Measurements from ENCODE around the gene MAST4.

The MAST4 gene

DNA sequence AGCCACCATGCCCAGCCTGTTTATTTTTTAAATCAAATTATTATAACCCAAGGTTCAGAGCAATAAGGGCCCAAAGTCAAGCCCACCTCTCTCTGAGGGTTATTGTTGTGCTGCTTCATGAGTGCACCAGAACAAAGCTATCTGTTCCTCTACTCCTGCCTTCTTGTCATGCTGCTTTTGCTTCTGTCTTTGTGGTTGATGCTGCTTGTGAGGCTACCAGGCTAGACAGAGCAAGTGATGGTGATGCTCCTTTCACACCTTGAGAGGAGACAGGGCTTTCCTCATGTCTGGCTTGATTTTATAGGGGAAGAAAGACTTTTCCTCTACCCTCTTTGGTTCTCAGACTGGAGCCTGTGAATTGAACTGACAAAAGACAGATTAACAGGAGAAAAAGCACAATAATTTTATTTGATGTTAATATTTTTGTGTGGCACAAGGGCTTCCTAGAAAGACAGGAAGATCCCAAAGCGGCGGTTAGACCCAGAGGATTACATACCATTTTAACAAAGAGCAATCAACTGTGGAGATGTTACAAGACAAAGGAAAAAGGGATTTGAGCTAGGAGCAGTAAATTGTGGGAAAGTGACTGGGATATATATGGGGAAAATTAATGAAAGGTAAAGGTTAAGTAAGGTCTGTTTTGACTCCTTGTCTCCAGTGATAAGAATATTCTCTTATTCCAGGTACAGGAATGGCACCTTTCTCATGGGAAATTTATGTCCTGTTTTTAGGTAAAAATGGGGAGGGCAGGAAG, 604.8 kb downstream of the MAST4 start:
- DNase-seq, result no peak

DNA sequence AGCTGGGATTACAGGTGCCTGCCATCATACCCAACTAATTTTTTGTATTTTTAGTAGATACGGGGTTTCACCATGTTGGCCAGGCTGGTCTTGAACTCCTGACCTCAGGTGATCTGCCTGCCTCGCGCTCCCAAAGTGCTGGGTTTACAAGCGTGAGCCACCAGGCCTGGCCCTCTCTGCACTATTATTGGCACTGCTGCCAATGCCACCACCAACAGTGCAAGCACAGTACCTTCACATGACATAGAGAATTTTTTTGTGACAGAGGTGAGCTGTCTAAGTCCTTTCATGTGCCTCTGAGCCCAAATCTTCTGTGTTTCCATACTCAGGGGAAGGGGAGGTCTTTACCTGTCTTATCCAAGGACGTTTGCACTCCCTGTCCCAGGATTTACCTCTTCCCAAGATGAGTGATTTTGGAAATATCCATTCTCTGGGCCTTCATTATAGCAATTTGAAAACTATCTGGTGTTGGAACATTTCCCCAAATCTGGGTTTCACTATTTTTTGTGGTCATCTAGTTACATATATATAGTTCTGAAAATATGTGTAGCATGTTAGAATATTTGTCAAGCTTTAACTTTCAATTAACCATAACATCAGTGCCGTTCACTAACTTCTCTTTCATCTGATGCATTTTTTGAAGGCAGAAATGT, 605.8 kb downstream of the MAST4 start:
- DNase-seq, result no peak

DNA sequence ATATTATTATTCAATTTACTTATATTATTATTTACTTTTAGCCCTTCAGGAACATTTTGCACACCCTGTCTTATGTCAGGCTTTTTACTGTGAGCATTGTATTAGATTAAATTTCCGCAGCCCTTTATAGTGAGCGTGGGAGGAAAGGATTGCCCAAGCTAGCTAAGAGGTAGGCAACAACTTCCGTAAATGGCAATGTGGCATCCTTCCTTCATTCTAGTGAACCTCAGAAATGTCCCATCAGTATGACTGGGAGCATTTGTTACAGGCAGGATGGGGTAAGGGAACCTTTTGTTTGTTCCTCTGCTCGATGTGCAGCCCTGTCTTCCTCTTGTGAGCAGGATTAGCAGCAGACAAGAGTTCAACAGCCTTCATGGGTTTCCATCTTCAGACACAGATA, 606.6 kb downstream of the MAST4 start:
- no peak for DNase-seq

- no peak for DNase-seq
Measured at GRCh38 chr5:67203701-67204074, 607.5 kb downstream of the MAST4 start.

GRCh38 chr5:67204821-67205220, 608.6 kb downstream of the MAST4 start:
- DNase-seq, result no peak

DNA sequence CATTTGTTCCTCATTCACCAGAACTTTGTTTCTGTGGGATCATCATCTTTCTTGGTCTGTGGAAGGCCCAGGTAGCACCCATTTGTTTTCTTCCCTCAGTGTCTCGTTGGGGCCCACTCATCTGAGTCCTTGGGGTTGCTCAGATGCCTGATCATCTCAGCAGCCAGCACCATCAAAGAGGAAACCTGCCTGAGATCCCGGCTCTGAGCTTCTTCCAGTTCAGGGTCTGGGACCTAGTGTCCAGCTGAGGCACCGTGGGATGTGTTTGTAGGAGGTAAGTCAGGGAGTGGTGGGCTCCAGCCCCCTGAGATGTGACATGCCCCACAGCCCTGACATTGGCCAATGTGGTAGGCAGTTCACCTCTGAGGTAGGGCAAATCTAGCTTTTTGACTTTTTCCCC, 609.8 kb downstream of the MAST4 start:
- no peak for DNase-seq

DNA sequence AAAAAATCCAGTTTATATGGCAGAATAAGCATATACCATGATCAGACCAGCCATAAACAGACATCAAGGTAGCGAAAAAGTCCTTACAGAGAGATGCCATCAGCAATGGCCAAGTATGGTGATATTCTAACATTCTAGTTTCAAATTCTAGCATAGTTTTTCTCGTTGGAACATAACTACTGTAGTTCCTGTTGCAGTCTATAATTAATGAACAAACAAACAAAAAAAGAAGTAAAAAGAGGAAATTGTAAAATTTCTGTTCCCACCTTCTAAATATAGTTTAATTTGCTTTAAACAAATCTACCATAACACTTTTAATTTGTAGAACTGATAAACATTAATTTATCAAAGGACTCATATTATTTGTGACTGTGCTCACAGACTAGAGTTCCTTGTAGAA, 610.3 kb downstream of the MAST4 start:
- no peak for DNase-seq

DNA sequence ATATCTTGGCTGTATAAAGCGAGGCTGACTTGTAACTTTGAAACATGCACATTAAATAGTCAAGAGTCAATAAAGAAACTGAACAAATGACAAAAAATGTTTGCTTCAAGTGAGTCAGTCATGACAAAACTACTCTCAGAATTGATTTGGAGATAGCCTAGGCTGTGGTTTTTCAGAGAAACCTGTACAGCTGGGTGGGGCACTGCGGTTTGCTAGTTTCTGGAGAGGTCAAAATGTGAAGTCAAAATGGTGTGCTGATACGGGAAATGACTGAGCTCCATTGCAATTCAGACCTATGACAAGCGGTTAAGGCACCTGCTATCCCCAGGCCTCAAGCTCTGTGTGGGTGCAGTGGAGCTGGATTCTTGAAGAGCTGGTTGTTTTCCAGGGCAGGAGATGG, 610.7 kb downstream of the MAST4 start:
- no peak for DNase-seq

GRCh38 chr5:67208403-67208802, 612.2 kb downstream of the MAST4 start:
- no peak for DNase-seq

- DNase-seq, result peak; percentile 78
Measured at GRCh38 chr5:67209141-67209771, 613.1 kb downstream of the MAST4 start.

- no peak for DNase-seq
Measured at GRCh38 chr5:67211926-67212325, 615.7 kb downstream of the MAST4 start.

DNA sequence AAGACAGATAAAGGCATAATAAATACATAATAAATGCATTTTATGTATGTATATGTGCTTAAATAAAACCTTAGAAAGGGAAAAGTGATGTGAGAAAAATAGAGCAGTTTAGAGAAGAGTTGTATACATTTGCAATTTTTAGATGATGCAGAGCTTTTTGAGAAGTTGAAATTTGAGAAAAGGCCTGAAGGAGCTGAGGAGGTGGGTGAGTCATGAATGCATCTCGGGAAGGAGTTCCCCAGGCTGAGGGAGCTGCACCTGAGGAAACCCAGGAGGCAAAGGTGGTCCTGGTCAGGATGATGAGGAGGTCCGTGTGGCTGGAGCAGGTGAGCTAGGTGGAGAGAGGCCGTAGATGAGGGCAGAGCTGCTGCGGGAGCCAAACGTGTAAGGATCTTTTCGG, 617.8 kb downstream of the MAST4 start:
- DNase-seq, result no peak

- no peak for DNase-seq
Measured at GRCh38 chr5:67214707-67215447, 618.7 kb downstream of the MAST4 start.

DNA sequence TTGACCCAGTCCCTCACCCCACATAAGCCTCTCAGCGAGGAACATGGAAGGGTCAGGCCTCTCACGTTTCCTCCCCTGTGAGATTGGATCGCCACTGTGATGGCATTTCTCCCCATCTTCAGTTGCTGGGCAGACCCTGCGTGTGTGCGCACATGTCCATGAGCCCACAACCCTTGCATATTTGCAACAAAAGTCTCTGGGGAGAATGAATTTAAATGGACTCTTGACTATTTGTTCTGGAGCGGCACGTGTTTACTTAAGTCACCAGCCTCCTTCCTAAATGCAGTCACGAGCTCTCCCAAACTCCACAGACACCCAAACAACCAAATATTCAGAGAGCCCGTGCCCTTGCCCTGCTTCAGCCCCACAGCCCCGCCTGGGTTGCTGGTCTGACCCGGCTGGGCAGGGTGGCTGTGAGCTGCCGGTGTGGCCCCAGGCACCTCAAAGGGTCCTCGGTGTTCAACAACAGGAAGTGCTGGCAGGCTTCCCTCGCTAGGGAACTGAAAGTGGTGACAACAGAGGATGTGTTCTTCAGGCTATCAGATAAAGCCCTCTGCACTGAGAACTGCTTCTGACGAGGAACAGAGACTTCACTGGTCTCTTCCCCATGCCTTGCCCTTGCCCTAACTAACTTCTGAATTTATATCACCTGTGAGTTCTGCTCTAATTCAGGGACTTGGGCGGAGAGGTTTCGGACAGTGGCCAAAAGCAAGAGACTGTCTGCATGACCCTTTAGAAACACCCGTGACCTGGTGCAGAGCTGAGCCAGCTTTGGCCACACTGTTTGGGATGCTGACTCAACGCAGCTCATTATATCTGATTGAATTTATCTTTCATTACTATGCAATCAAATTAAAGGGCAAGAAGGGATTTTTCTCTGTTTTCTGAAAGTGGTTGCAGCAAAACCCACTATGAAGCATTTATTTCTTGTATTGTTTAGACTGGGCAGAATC, 619.6 kb downstream of the MAST4 start:
- no peak for DNase-seq

GRCh38 chr5:67216564-67216963, 620.4 kb downstream of the MAST4 start:
- DNase-seq, result no peak
